Fibroblast of mammary gland (primary cell): ENCODE results near the gene AP1B1.

Experiments
- DNase-seq: peaks from one replicate; pipeline ENCODE4 v3.0.0-alpha.2; 2010; ENCODE audit warnings: low read depth
- H3K4me3 ChIP-seq: 2 replicates; pipeline ENCODE4 v1.5.1; 2011; ENCODE audit warnings: low read depth, mild to moderate bottlenecking, low read length, moderate library complexity; ENCODE audit not compliant: control insufficient read depth
- CTCF ChIP-seq: conservative IDR thresholded peaks from 2 replicates; pipeline ENCODE4 v1.5.1; 2011; ENCODE audit warnings: low read depth, low read length, inconsistent platforms; ENCODE audit not compliant: control insufficient read depth, insufficient read depth

The AP1B1 gene

GRCh38 chr22:29284196-29284595 is 104.2 kb downstream of the AP1B1 start:
- H3K4me3 ChIP-seq = no peak overlapping the region
- no peak for TF ChIP-seq CTCF
- no peak for DNase-seq

GRCh38 chr22:29277927-29278326 is 110.4 kb downstream of the AP1B1 start:
- no peak overlapping the region for H3K4me3 ChIP-seq
- no peak for DNase-seq
- TF ChIP-seq CTCF = no peak
